ENCODE measurements around the gene CNP.

CNP gene

GRCh38 chr17:41974658-41975057, 8.1 kb downstream of the CNP start:
- TF ChIP-seq MAX (IDR thresholded peaks at IDR 0.05; ENCODE audit: low read depth, low read length) (no peak), POLR2A (IDR thresholded peaks at IDR 0.05; ENCODE audit: extremely low read depth, insufficient read length) (no peak), CTCF (IDR thresholded peaks at IDR 0.05; ENCODE audit: low read depth, low read length) (no peak), MYC (IDR thresholded peaks at IDR 0.05; ENCODE audit: low read depth, low read length) (no peak)
- H3K4me3 ChIP-seq (ENCODE audit: low read depth, low read length): no peak overlapping the region
- DNase-seq (ENCODE audit: low read depth): no peak

GRCh38 chr17:41975099-41976083, 8.8 kb downstream of the CNP start:
- no peak overlapping the region for H3K4me3 ChIP-seq (ENCODE audit: low read depth, low read length)
- no peak for DNase-seq (ENCODE audit: low read depth)
- TF ChIP-seq MAX (IDR thresholded peaks at IDR 0.05; ENCODE audit: low read depth, low read length): no peak
- no peak for TF ChIP-seq MYC (IDR thresholded peaks at IDR 0.05; ENCODE audit: low read depth, low read length)
- TF ChIP-seq CTCF (IDR thresholded peaks at IDR 0.05; ENCODE audit: low read depth, low read length): no peak
- TF ChIP-seq POLR2A (IDR thresholded peaks at IDR 0.05; ENCODE audit: extremely low read depth, insufficient read length): no peak

- DNase-seq (ENCODE audit: low read depth): no peak
- no peak for TF ChIP-seq MAX (IDR thresholded peaks at IDR 0.05; ENCODE audit: low read depth, low read length)
- no peak for TF ChIP-seq MYC (IDR thresholded peaks at IDR 0.05; ENCODE audit: low read depth, low read length)
- TF ChIP-seq CTCF (IDR thresholded peaks at IDR 0.05; ENCODE audit: low read depth, low read length): no peak
- TF ChIP-seq POLR2A (IDR thresholded peaks at IDR 0.05; ENCODE audit: extremely low read depth, insufficient read length): no peak
- no peak overlapping the region for H3K4me3 ChIP-seq (ENCODE audit: low read depth, low read length)
Measured at GRCh38 chr17:41976142-41976768, 9.7 kb downstream of the CNP start.

GRCh38 chr17:41977991-41978390, 11.4 kb downstream of the CNP start:
- H3K4me3 ChIP-seq (ENCODE audit: low read depth, low read length): no peak overlapping the region
- no peak for TF ChIP-seq POLR2A (IDR thresholded peaks at IDR 0.05; ENCODE audit: extremely low read depth, insufficient read length)
- TF ChIP-seq MYC (IDR thresholded peaks at IDR 0.05; ENCODE audit: low read depth, low read length): no peak
- no peak for TF ChIP-seq MAX (IDR thresholded peaks at IDR 0.05; ENCODE audit: low read depth, low read length)
- TF ChIP-seq CTCF (IDR thresholded peaks at IDR 0.05; ENCODE audit: low read depth, low read length): no peak
- no peak for DNase-seq (ENCODE audit: low read depth)

- TF ChIP-seq MYC (IDR thresholded peaks at IDR 0.05; ENCODE audit: low read depth, low read length) (no peak), MAX (IDR thresholded peaks at IDR 0.05; ENCODE audit: low read depth, low read length) (no peak), CTCF (IDR thresholded peaks at IDR 0.05; ENCODE audit: low read depth, low read length) (no peak), POLR2A (IDR thresholded peaks at IDR 0.05; ENCODE audit: extremely low read depth, insufficient read length) (no peak)
- H3K4me3 ChIP-seq (ENCODE audit: low read depth, low read length): no peak overlapping the region
- no peak for DNase-seq (ENCODE audit: low read depth)
Measured at GRCh38 chr17:41982026-41982760, 15.6 kb downstream of the CNP start.
